GM12874 (cell line): Measurements from ENCODE around the gene IDI2.

Experiments used
- CTCF ChIP-seq: IDR thresholded peaks from 2 replicates; pipeline ENCODE4 v1.5.1; 2011; ENCODE audit warnings: low read depth, mild to moderate bottlenecking, control low read depth, low read length, moderate library complexity; ENCODE audit not compliant: insufficient read depth

The IDI2 gene

DNA sequence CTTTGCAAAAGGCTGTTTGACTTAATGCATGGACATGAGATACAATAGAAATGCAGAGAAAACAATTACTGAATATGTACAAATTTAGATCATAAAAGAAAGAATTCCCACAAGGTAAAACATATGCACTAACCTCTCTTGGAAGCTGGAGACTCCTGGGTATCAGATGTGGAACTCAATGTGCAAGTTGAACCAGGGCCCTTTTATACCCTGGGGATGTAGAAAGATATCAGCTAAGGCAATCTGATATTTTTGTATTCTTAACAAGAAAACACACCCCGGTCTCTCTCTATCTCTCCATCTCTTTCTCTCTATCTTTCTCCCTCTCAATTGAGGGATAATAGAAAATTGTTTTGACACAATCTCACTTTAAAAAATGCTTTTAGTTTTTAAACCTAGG, at the start of gene IDI2:
Gene IDI2, minus strand, starts transcription at position 177 of the 400 bp plus-strand sequence. CDS start 1,136 bp downstream, outside the sequence.
- TF ChIP-seq CTCF = no peak

GRCh38 chr10:1074748-1075308, 49.2 kb upstream of the IDI2 start:
- no peak for TF ChIP-seq CTCF

GRCh38 chr10:1074052-1074747, 48.5 kb upstream of the IDI2 start:
- 0 out of 2 replicates have a peak, but pooled peaks have one; percentile 17 for TF ChIP-seq CTCF

- no peak for TF ChIP-seq CTCF
Measured at GRCh38 chr10:1070919-1071318, 45.3 kb upstream of the IDI2 start.

- no peak for TF ChIP-seq CTCF
Measured at GRCh38 chr10:1068380-1069361, 43.0 kb upstream of the IDI2 start.

GRCh38 chr10:1064964-1065247, 39.2 kb upstream of the IDI2 start:
- no peak for TF ChIP-seq CTCF

DNA sequence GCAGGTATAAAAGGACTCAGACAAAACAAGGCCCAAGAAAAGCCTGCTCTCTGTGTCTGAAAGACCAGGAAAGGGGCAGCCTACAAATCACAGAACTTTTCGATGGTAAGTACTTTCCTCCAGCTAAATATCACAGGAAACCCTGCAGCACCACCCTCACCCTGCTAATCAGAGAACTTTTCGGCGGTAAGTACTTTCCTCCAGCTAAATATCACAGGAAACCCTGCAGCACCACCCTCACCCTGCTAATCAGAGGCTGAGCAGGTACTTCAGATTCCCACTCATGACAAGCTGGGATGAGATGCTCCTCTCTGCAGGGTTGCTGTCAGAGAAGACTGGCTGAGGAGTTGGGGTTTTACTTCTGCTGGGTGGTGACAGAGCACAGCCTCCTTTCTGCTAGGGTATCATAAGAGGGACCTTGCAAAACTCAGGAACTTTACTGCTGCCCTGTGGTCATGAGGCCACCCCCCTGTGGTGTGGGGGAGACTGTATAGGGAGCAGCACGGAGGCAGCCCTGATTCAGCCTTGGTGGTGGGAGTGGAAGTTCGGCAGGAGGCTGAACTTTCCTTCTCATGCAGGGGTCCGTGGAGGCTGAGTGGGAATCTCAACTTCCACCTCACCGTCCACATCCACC, 37.7 kb upstream of the IDI2 start:
- TF ChIP-seq CTCF = no peak
